Heart left ventricle (tissue), 16 donors: ENCODE data around the gene CNNM3. TPM values are rescaled to one million over a fixed set of nuclear protein-coding genes. Genes with fewer than 3 reads are reported as not detected.

Experiments used
- ATAC-seq, 4 donors: fragments of 200-7000 bp; cut with Tn5 transposase; one replicate each; pipeline ENCODE4 v1.9.1; 2020 to 2022; ENCODE audit warnings: moderate library complexity in 4 of 4, mild to moderate bottlenecking in 3 of 4, moderate number of reproducible peaks in 1 of 4
- DNase-seq, 5 donors: peaks; one replicate each; pipeline ENCODE4 v3.0.0-alpha.2; 2020
- H3K27ac ChIP-seq, 12 donors: fragments of 200-600 bp; sonication (generic) in 4 of 12; one replicate each; pipeline versions ENCODE4 v1.5.0 to v1.8.0; 2016 to 2022; ENCODE audit warnings: mild to moderate bottlenecking in 2 of 12
- H3K27me3 ChIP-seq, 9 donors: fragments of 200-600 bp; sonication (generic) in 2 of 9; one replicate each; pipeline versions ENCODE4 v1.5.1 to v1.8.0; 2016 to 2022; ENCODE audit warnings: mild to moderate bottlenecking in 3 of 9
- H3K36me3 ChIP-seq, 9 donors: fragments of 200-600 bp; sonication (generic) in 2 of 9; one replicate each; pipeline versions ENCODE4 v1.5.0 to v1.8.0; 2018 to 2022; ENCODE audit warnings: mild to moderate bottlenecking in 2 of 9
- H3K4me1 ChIP-seq, 12 donors: fragments of 200-600 bp; sonication (generic) in 4 of 12; one replicate each; pipeline versions ENCODE4 v1.5.0 to v1.8.0; 2016 to 2022; ENCODE audit warnings: mild to moderate bottlenecking in 3 of 12
- H3K4me3 ChIP-seq, 12 donors: fragments of 200-600 bp; sonication (generic) in 4 of 12; one replicate each; pipeline versions ENCODE4 v1.5.0 to v1.8.0; 2017 to 2022; ENCODE audit warnings: mild to moderate bottlenecking in 9 of 12, moderate library complexity in 4 of 12
- H3K9me3 ChIP-seq, 12 donors: fragments of 200-600 bp; sonication (generic) in 4 of 12; one replicate each; pipeline versions ENCODE4 v1.5.0 to v1.8.0; 2016 to 2022; ENCODE audit warnings: mild to moderate bottlenecking in 1 of 12
- CTCF ChIP-seq, 12 donors: fragments of 200-600 bp; sonication (generic) in 4 of 12; IDR thresholded peaks; one replicate each; pipeline versions ENCODE4 v1.5.0 to v1.8.0; 2018 to 2022; ENCODE audit warnings: antibody characterized with exemption in 12 of 12, mild to moderate bottlenecking in 5 of 12
- POLR2A ChIP-seq, 2 donors: fragments of 450-650 bp; IDR thresholded peaks; one replicate each; pipeline ENCODE4 v1.6.1; 2017; ENCODE audit warnings: antibody characterized with exemption in 2 of 2, mild to moderate bottlenecking in 2 of 2, moderate library complexity in 2 of 2
- WGBS, 4 donors: extraction: QIAGEN DNeasy Blood & Tissue Kit in 2 of 4; methylation state at CpG; one replicate each; pipeline versions ENCODE4 v1.1.5 to v1.1.7; 2013 to 2018; 5-methylcytosine and 5-hydroxymethylcytosine counted together
- intact Hi-C, 10 donors: fragments of 100-400 bp; cut with DNase I; formaldehyde crosslinking; loops; one replicate each; pipeline versions ENCODE4 v1.11.1 to v1.14.2; 2022
- polyA plus RNA-seq, 2 donors: library from polyadenylated mRNA; stranded (reverse); fragments of 200-250 nt; gene quantifications; one replicate each; pipeline ENCODE4 v1.2.3, GENCODE V29; 2013
- total RNA-seq, 9 donors: library from RNA; depleted of rRNA in 2 of 9; stranded (reverse); fragments of >200 nt in 2 of 9; fragmentation: NEBNext Ultra II Directional in 3 of 9; extraction: Animal tissue kit (Norgen Biotek cat#: 25700) in 3 of 9; gene quantifications; one replicate each; pipeline versions ENCODE4 v1.1.0 to v1.2.4, GENCODE V29; 2016 to 2023
- donor health status: ischemic (EF 13 %, LVEDD 7.1; RV severe dilation, severe dysfunction).
- donor health status: healthy with polysubstance abuse.
- donor health status: DM: no; HTN: yes; CAD: no.
- donor health status: DM: no; HTN: no; CAD: no.
- donor health status: ischemic (EF 25% LVEDD 6.9; RV normal size, moderate dysfunction).
- donor health status: ischemic (EF 25% LVEDD 5.7; RV mildly dilated, moderate dysfunction).
- donor health status: healthy.
- donor health status: DM: yes; HTN: yes; CAD: no.
- donor health status: ischemic (EF 35%, LVEDD 5.7; RV mildly dilated, moderate dysfunction).
- donor health status: nonischemic (EF 11% LVEDD 7.7; RV severe dilation, severe dysfunction).
- donor health status: DM: yes; HTN: yes; CAD: no.
- donor health status: PGD.
- donor health status: ischemic (EF 29% LVEDD 5.4; RV normal size, mild dysfunction).
- donor health status: nonischemic (EF 23%, LVEDD 6.1; RV moderate dilation, normal function).

CNNM3 gene
- total and polyA plus RNA-seq, 11 donors: 5.1 to 17.7 (median 10.2) TPM

DNA sequence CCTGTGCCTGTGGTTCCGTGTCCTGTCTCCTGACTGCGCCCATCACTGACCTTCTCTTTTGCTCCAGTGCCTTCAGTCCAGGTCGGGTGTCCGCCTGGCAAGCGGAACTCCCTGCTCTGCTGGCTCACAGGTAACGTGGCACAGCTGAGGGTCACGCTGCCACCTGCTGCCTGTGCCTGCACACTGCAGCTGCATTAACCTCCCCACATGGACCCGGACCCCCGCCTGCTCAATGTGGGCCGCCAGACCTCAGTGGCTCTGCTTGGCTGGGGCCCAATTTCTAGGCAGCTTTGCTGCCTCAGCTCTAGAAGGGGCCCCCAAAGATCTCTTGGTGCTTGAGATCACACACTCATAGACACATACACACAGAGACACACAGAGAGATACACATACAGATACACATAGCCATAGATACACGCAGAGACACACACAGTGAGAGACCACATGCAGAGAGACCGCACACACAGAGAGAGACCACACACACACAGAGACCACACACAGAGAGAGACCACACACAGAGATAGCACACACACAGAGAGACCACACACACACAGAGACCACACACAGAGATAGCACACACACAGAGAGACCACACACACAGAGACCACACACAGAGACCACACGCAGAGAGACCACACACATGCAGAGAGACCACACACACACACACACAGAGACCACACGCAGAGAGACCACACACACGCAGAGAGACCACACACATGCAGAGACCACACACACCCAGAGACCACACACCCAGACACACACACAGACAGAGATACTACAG lies 14.9 kb upstream of the CNNM3 start:
- H3K36me3 ChIP-seq: peaks cover 0 to 58% (median 40%) of the 10 kb centered on the region in 9 donors
- no peaks in the 10 kb centered on the region for H3K9me3 ChIP-seq
- TF ChIP-seq CTCF (IDR thresholded peaks at IDR 0.05): peak; percentile 64 to 86 (median 80)
- no peak for TF ChIP-seq POLR2A (IDR thresholded peaks at IDR 0.05)
- no peaks in the 10 kb centered on the region for H3K27me3 ChIP-seq
- intact Hi-C loops: loop anchor here in 5 of 10 donors (5.0 kb wide), 2 partner anchors 34 to 39 kb away; partner anchors contain the start of gene CNNM4 (in 4 of the 5)
- H3K4me1 ChIP-seq: peaks cover 0 to 7% (median 2%) of the 10 kb centered on the region in 12 donors
- 49 to 50% (median 50%) methylated on average over 15 of the region's 15 CpGs for WGBS, 4 donors
- ATAC-seq (peak; percentile 76 to 93 (median 90)), DNase-seq (peak; percentile 58 to 86 (median 71))
- no peak overlapping the region for H3K4me3 ChIP-seq
- peak overlapping the region in 1 of 12 donors; percentile 63 for H3K27ac ChIP-seq

DNA sequence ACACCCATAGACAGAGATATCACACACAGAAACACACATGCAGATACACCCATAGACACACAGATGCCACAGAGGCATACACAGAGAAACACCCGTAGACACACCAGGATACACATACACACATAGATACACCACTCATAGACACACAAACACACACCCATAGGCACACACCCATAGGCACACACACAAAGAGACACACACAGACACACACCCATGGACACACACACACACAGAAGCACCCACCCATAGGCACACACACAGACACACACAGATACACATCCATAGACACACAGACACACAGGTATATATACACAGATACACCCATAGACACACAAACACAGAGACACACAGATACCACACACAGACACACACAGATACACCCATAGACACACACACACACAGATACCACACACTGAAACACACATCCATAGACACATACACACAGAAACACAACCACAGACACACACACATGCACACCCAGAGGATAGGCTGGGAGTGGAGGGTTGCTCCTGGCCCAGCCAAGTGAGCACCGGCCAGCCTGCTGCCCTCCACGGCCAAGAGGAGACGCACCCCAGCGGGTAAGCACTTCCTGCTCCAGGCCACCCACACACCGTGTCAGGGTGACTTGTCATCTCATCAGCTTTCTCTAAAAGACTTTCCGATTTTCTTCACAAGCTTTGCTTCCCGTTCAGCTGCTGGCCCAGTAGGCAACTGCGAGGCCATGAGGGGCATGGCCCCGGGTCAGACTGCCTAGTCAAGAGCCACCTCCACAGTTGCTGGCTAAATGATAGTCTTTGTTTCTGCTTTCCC lies 14.1 kb upstream of the CNNM3 start:
- peak overlapping the region in 1 of 12 donors; percentile 51 for H3K27ac ChIP-seq
- intact Hi-C loops: loop anchor here in 5 of 10 donors (5.0 kb wide), 2 partner anchors 35 to 40 kb away; partner anchors contain the start of gene CNNM4 (in 4 of the 5)

GRCh38 chr2:96802721-96803120 lies 13.3 kb upstream of the CNNM3 start:
- no peak for DNase-seq
- intact Hi-C loops: loop anchor here in 5 of 10 donors (5.0 kb wide), 2 partner anchors 35 to 40 kb away; partner anchors contain the start of gene CNNM4 (in 4 of the 5)
- H3K27ac ChIP-seq: no peak overlapping the region
- no peak for ATAC-seq
- WGBS, 4 donors: 89 to 94% (median 93%) methylated on average over 7 of the region's 7 CpGs
- H3K36me3 ChIP-seq: peaks cover 0 to 50% (median 31%) of the 10 kb centered on the region in 9 donors
- no peaks in the 10 kb centered on the region for H3K9me3 ChIP-seq
- H3K4me1 ChIP-seq: peaks cover 0 to 7% (median 2%) of the 10 kb centered on the region in 12 donors
- TF ChIP-seq POLR2A (IDR thresholded peaks at IDR 0.05): no peak
- TF ChIP-seq CTCF (IDR thresholded peaks at IDR 0.05): no peak
- H3K4me3 ChIP-seq: no peak overlapping the region
- H3K27me3 ChIP-seq: no peaks in the 10 kb centered on the region

More for the DNA sequence above, 14.1 kb upstream of the CNNM3 start:
- Histone ChIP-seq H3K27me3 (no peaks in the 10 kb centered on the region), H3K4me3 (no peak overlapping the region), H3K4me1 (peaks cover 0 to 7% (median 2%) of the 10 kb centered on the region in 12 donors), H3K36me3 (peaks cover 0 to 56% (median 39%) of the 10 kb centered on the region in 9 donors), H3K9me3 (no peaks in the 10 kb centered on the region)
- TF ChIP-seq POLR2A (IDR thresholded peaks at IDR 0.05): no peak
- TF ChIP-seq CTCF (IDR thresholded peaks at IDR 0.05): no peak
- ATAC-seq (no peak), DNase-seq (no peak)
- 73 to 85% (median 82%) methylated on average over 10 of the region's 10 CpGs for WGBS, 4 donors
